GM23338 (cell line): ENCODE results near the gene PDLIM5. TPM values are rescaled to one million over a fixed set of nuclear protein-coding genes. Genes with fewer than 3 reads are reported as not detected.

Experiments used
- ATAC-seq: fragments of 200-7000 bp; cut with Tn5 transposase; 3 replicates; pipeline ENCODE4 v1.9.1; 2020
- DNase-seq: peaks from one replicate; pipeline ENCODE4 v3.0.0-alpha.2; 2015; ENCODE audit warnings: low spot score
- H2AFZ ChIP-seq: fragments of 200-600 bp; sonication (generic); 2 replicates; pipeline ENCODE4 v1.8.0; 2016; ENCODE audit warnings: antibody characterized with exemption, mild to moderate bottlenecking, moderate library complexity
- H3F3A ChIP-seq: fragments of 200-600 bp; sonication (generic); replicated peaks from 2 replicates; pipeline ENCODE4 v1.8.0; 2017; ENCODE audit warnings: antibody characterized with exemption, mixed run types, low read depth
- H3K27ac ChIP-seq: fragments of 200-600 bp; sonication (generic); 2 replicates; pipeline ENCODE4 v1.6.1; 2016; ENCODE audit warnings: low read depth
- H3K27me3 ChIP-seq: fragments of 200-600 bp; sonication (generic); 2 replicates; pipeline ENCODE4 v1.8.0; 2016; ENCODE audit warnings: mild to moderate bottlenecking, mixed run types, moderate library complexity; ENCODE audit not compliant: insufficient read depth
- H3K36me3 ChIP-seq: fragments of 200-600 bp; sonication (generic); 2 replicates; pipeline ENCODE4 v1.8.0; 2016; ENCODE audit warnings: mild to moderate bottlenecking; ENCODE audit not compliant: insufficient read depth
- H3K4me1 ChIP-seq: fragments of 200-600 bp; sonication (generic); 2 replicates; pipeline ENCODE4 v1.8.0; 2016; ENCODE audit warnings: mild to moderate bottlenecking, moderate library complexity; ENCODE audit not compliant: insufficient read depth
- H3K4me2 ChIP-seq: fragments of 200-600 bp; sonication (generic); 2 replicates; pipeline ENCODE4 v1.7.1; 2017; ENCODE audit warnings: mixed run types
- H3K4me3 ChIP-seq: fragments of 200-600 bp; sonication (generic); 2 replicates; pipeline ENCODE4 v1.6.1; 2016; ENCODE audit warnings: mixed run types
- H3K79me2 ChIP-seq: fragments of 200-600 bp; sonication (generic); replicated peaks from 2 replicates; pipeline ENCODE4 v1.8.0; 2017; ENCODE audit warnings: mild to moderate bottlenecking; ENCODE audit not compliant: insufficient read depth
- H3K9me2 ChIP-seq: fragments of 200-600 bp; sonication (generic); 2 replicates; pipeline ENCODE4 v1.8.0; 2017; ENCODE audit not compliant: insufficient read depth
- H4K20me1 ChIP-seq: fragments of 200-600 bp; sonication (generic); replicated peaks from 2 replicates; pipeline ENCODE4 v1.8.0; 2017; ENCODE audit warnings: mild to moderate bottlenecking; ENCODE audit not compliant: insufficient read depth
- H3K27ac Mint-ChIP-seq: 2 replicates; pipeline ENCODE4 v1.8.0; 2020; ENCODE audit warnings: inconsistent platforms, mild to moderate bottlenecking, moderate library complexity, mixed read lengths
- H3K27me3 Mint-ChIP-seq: 3 replicates; pipeline ENCODE4 v1.8.0; 2022; ENCODE audit warnings: low read depth, mild to moderate bottlenecking, moderate library complexity, mixed read lengths, inconsistent platforms; ENCODE audit not compliant: insufficient read depth, poor library complexity
- H3K36me3 Mint-ChIP-seq: 3 replicates; pipeline ENCODE4 v1.8.0; 2021; ENCODE audit warnings: low read depth, mild to moderate bottlenecking, inconsistent platforms, moderate library complexity, mixed read lengths
- H3K4me1 Mint-ChIP-seq: 3 replicates; pipeline ENCODE4 v1.8.0; 2020; ENCODE audit warnings: mild to moderate bottlenecking, inconsistent platforms, mixed read lengths
- H3K4me3 Mint-ChIP-seq: 3 replicates; pipeline ENCODE4 v1.8.0; 2021; ENCODE audit warnings: moderate library complexity, mild to moderate bottlenecking, inconsistent platforms, mixed read lengths
- H3K9me3 Mint-ChIP-seq: 3 replicates; pipeline ENCODE4 v1.8.0; 2020; ENCODE audit warnings: moderate library complexity, mild to moderate bottlenecking, inconsistent platforms, mixed read lengths
- CREB1 ChIP-seq: fragments of 250-450 bp; sonication (Bioruptor Pico); IDR thresholded peaks from 2 replicates; pipeline ENCODE4 v1.5.0; 2020; ENCODE audit warnings: low read depth, mild to moderate bottlenecking, moderate library complexity
- EZH2 ChIP-seq: fragments of 200-600 bp; sonication (generic); IDR thresholded peaks from one replicate; pipeline ENCODE4 v1.8.0; 2017; ENCODE audit warnings: antibody characterized with exemption, mild to moderate bottlenecking, low read depth; ENCODE audit not compliant: unreplicated experiment
- EZH2phosphoT487 ChIP-seq: fragments of 200-600 bp; sonication (generic); IDR thresholded peaks from one replicate; pipeline ENCODE4 v1.8.1; 2018; ENCODE audit warnings: antibody characterized with exemption; ENCODE audit not compliant: unreplicated experiment
- JUNB ChIP-seq: IDR thresholded peaks from one replicate; pipeline ENCODE4 v1.6.1; 2016; ENCODE audit warnings: antibody characterized with exemption; ENCODE audit not compliant: unreplicated experiment
- NANOG ChIP-seq: IDR thresholded peaks from 2 replicates; pipeline ENCODE4 v1.6.1; 2016; ENCODE audit warnings: antibody characterized with exemption, borderline replicate concordance
- POLR2AphosphoS5 ChIP-seq: IDR thresholded peaks from 2 replicates; pipeline ENCODE4 v1.6.1; 2016; ENCODE audit warnings: antibody characterized with exemption, low read depth
- ZNF114 ChIP-seq: fragments of 250-450 bp; sonication (Bioruptor Pico); IDR thresholded peaks from 2 replicates; pipeline ENCODE4 v1.5.0; 2020; ENCODE audit warnings: mild to moderate bottlenecking, moderate library complexity
- ZNF331 ChIP-seq: fragments of 250-450 bp; sonication (Bioruptor Pico); IDR thresholded peaks from 2 replicates; pipeline ENCODE4 v1.5.0; 2020; ENCODE audit warnings: low read depth, mild to moderate bottlenecking, moderate library complexity
- polyA plus RNA-seq: library from polyadenylated mRNA; unstranded; fragments of >200 nt; fragmentation: Nextera tagmentation; extraction: Ambion mirVana; gene quantifications from 2 replicates; pipeline ENCODE4 v1.2.1, GENCODE V29; 2016
- total RNA-seq: library from RNA; depleted of rRNA; stranded (reverse); fragments of >200 nt; shearing (Covaris generic); gene quantifications from 2 replicates; pipeline ENCODE4 v1.2.3, GENCODE V29; 2014
- TF ChIP-seq, protein P1 (sequence below): IDR thresholded peaks from 2 replicates; pipeline ENCODE4 v1.6.1; 2016; ENCODE audit warnings: antibody characterized with exemption
- TF ChIP-seq, protein P2 (sequence below): IDR thresholded peaks from one replicate; pipeline ENCODE4 v1.6.1; 2018; ENCODE audit warnings: antibody characterized with exemption; ENCODE audit not compliant: unreplicated experiment
- TF ChIP-seq, protein P3 (sequence below), 2 experiments: fragments of 200-600 bp in 1 of 2; sonication (generic) in 1 of 2; conservative IDR thresholded peaks; 2 replicates each; pipeline versions ENCODE4 v1.5.1 to v1.6.1; 2016 to 2017; ENCODE audit warnings: antibody characterized with exemption in 2 of 2, low read depth in 2 of 2, mild to moderate bottlenecking in 2 of 2, moderate library complexity in 1 of 2
- TF ChIP-seq, protein P4 (sequence below): fragments of 250-450 bp; sonication (Bioruptor Pico); IDR thresholded peaks from 2 replicates; pipeline ENCODE4 v1.5.0; 2020; ENCODE audit warnings: mild to moderate bottlenecking, moderate library complexity

PDLIM5 gene
- total and polyA plus RNA-seq, 2 experiments from 2014 or later, result 45.2 to 53.0 TPM

DNA sequence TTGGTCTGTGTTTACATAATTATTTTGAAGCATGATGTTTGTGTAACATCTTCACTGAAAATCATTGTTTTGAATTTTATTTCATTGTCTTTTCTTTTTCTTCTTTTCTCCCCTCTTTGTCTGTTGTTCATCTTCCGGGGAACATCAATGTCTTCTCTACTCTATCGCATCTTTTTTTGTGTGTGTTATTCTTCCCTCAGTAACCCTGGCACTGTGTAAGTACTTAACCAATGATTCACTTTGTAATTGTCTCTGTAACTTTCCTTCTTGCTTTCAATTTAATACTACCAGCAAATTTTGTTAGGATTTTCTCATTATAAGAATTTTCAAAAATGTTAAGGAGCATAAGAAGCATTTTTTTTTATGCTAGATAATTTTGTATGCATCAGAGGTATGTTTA is 130.8 kb downstream of the PDLIM5 start:
- H3K27me3 Mint-ChIP-seq, result no peaks in the 10 kb centered on the region
- no peak for DNase-seq

More for the DNA sequence above, 130.8 kb downstream of the PDLIM5 start:
- no peaks in the 10 kb centered on the region for H3K9me3 Mint-ChIP-seq
- Histone ChIP-seq H4K20me1 (no peaks in the 10 kb centered on the region), H2AFZ (no peak overlapping the region), H3K4me1 (no peaks in the 10 kb centered on the region), H3K9me2 (no peaks in the 10 kb centered on the region), H3K79me2 (no peaks in the 10 kb centered on the region), H3K27me3 (no peaks in the 10 kb centered on the region), H3K27ac (no peak overlapping the region), H3K36me3 (no peaks in the 10 kb centered on the region), H3F3A (no peaks in the 10 kb centered on the region), H3K4me3 (no peak overlapping the region), H3K4me2 (no peak overlapping the region)
- peaks cover 5% of the 10 kb centered on the region; the same call in 1 of the 3 replicates for H3K4me1 Mint-ChIP-seq
- H3K36me3 Mint-ChIP-seq, result peaks cover 3% of the 10 kb centered on the region; the same call in 1 of the 3 replicates
- ATAC-seq, result no peak
- TF ChIP-seq ZNF331 (CRISPR knock-in tag), result no peak
- TF ChIP-seq, protein P1, sequence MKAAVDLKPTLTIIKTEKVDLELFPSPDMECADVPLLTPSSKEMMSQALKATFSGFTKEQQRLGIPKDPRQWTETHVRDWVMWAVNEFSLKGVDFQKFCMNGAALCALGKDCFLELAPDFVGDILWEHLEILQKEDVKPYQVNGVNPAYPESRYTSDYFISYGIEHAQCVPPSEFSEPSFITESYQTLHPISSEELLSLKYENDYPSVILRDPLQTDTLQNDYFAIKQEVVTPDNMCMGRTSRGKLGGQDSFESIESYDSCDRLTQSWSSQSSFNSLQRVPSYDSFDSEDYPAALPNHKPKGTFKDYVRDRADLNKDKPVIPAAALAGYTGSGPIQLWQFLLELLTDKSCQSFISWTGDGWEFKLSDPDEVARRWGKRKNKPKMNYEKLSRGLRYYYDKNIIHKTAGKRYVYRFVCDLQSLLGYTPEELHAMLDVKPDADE, result no peak
- no peak for TF ChIP-seq NANOG
- no peak for TF ChIP-seq POLR2AphosphoS5
- no peak for TF ChIP-seq ZNF114 (CRISPR knock-in tag)
- TF ChIP-seq EZH2phosphoT487, result no peak
- TF ChIP-seq, protein P2, sequence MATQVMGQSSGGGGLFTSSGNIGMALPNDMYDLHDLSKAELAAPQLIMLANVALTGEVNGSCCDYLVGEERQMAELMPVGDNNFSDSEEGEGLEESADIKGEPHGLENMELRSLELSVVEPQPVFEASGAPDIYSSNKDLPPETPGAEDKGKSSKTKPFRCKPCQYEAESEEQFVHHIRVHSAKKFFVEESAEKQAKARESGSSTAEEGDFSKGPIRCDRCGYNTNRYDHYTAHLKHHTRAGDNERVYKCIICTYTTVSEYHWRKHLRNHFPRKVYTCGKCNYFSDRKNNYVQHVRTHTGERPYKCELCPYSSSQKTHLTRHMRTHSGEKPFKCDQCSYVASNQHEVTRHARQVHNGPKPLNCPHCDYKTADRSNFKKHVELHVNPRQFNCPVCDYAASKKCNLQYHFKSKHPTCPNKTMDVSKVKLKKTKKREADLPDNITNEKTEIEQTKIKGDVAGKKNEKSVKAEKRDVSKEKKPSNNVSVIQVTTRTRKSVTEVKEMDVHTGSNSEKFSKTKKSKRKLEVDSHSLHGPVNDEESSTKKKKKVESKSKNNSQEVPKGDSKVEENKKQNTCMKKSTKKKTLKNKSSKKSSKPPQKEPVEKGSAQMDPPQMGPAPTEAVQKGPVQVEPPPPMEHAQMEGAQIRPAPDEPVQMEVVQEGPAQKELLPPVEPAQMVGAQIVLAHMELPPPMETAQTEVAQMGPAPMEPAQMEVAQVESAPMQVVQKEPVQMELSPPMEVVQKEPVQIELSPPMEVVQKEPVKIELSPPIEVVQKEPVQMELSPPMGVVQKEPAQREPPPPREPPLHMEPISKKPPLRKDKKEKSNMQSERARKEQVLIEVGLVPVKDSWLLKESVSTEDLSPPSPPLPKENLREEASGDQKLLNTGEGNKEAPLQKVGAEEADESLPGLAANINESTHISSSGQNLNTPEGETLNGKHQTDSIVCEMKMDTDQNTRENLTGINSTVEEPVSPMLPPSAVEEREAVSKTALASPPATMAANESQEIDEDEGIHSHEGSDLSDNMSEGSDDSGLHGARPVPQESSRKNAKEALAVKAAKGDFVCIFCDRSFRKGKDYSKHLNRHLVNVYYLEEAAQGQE, result no peak
- TF ChIP-seq, protein P3, sequence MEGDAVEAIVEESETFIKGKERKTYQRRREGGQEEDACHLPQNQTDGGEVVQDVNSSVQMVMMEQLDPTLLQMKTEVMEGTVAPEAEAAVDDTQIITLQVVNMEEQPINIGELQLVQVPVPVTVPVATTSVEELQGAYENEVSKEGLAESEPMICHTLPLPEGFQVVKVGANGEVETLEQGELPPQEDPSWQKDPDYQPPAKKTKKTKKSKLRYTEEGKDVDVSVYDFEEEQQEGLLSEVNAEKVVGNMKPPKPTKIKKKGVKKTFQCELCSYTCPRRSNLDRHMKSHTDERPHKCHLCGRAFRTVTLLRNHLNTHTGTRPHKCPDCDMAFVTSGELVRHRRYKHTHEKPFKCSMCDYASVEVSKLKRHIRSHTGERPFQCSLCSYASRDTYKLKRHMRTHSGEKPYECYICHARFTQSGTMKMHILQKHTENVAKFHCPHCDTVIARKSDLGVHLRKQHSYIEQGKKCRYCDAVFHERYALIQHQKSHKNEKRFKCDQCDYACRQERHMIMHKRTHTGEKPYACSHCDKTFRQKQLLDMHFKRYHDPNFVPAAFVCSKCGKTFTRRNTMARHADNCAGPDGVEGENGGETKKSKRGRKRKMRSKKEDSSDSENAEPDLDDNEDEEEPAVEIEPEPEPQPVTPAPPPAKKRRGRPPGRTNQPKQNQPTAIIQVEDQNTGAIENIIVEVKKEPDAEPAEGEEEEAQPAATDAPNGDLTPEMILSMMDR (conservative IDR thresholded peaks at IDR 0.05; ENCODE audit: low read depth in 2 of 2), result no peak
- TF ChIP-seq EZH2, result no peak
- no peak for TF ChIP-seq JUNB
- TF ChIP-seq, protein P4, sequence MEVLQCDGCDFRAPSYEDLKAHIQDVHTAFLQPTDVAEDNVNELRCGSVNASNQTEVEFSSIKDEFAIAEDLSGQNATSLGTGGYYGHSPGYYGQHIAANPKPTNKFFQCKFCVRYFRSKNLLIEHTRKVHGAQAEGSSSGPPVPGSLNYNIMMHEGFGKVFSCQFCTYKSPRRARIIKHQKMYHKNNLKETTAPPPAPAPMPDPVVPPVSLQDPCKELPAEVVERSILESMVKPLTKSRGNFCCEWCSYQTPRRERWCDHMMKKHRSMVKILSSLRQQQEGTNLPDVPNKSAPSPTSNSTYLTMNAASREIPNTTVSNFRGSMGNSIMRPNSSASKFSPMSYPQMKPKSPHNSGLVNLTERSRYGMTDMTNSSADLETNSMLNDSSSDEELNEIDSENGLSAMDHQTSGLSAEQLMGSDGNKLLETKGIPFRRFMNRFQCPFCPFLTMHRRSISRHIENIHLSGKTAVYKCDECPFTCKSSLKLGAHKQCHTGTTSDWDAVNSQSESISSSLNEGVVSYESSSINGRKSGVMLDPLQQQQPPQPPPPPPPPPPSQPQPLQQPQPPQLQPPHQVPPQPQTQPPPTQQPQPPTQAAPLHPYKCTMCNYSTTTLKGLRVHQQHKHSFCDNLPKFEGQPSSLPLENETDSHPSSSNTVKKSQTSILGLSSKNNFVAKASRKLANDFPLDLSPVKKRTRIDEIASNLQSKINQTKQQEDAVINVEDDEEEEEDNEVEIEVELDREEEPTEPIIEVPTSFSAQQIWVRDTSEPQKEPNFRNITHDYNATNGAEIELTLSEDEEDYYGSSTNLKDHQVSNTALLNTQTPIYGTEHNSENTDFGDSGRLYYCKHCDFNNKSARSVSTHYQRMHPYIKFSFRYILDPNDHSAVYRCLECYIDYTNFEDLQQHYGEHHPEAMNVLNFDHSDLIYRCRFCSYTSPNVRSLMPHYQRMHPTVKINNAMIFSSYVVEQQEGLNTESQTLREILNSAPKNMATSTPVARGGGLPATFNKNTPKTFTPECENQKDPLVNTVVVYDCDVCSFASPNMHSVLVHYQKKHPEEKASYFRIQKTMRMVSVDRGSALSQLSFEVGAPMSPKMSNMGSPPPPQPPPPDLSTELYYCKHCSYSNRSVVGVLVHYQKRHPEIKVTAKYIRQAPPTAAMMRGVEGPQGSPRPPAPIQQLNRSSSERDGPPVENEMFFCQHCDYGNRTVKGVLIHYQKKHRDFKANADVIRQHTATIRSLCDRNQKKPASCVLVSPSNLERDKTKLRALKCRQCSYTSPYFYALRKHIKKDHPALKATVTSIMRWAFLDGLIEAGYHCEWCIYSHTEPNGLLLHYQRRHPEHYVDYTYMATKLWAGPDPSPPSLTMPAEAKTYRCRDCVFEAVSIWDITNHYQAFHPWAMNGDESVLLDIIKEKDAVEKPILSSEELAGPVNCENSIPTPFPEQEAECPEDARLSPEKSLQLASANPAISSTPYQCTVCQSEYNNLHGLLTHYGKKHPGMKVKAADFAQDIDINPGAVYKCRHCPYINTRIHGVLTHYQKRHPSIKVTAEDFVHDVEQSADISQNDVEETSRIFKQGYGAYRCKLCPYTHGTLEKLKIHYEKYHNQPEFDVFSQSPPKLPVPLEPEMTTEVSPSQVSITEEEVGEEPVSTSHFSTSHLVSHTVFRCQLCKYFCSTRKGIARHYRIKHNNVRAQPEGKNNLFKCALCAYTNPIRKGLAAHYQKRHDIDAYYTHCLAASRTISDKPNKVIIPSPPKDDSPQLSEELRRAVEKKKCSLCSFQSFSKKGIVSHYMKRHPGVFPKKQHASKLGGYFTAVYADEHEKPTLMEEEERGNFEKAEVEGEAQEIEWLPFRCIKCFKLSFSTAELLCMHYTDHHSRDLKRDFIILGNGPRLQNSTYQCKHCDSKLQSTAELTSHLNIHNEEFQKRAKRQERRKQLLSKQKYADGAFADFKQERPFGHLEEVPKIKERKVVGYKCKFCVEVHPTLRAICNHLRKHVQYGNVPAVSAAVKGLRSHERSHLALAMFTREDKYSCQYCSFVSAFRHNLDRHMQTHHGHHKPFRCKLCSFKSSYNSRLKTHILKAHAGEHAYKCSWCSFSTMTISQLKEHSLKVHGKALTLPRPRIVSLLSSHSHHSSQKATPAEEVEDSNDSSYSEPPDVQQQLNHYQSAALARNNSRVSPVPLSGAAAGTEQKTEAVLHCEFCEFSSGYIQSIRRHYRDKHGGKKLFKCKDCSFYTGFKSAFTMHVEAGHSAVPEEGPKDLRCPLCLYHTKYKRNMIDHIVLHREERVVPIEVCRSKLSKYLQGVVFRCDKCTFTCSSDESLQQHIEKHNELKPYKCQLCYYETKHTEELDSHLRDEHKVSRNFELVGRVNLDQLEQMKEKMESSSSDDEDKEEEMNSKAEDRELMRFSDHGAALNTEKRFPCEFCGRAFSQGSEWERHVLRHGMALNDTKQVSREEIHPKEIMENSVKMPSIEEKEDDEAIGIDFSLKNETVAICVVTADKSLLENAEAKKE, result no peak
- no peak for TF ChIP-seq CREB1 (CRISPR knock-in tag)
- H3K4me3 Mint-ChIP-seq, result no peak overlapping the region
- no peak overlapping the region for H3K27ac Mint-ChIP-seq
